Stimulated activated naive CD8-positive, alpha-beta T cell treated with anti-CD3 and anti-CD28 coated beads, Interleukin-15, amount 100 ng/mL, for 72 hours (primary cell): ENCODE results near the gene ADGRG4.
"Not testable (repeated sequence)": the region's sequence is repeated elsewhere in the genome, so short reads cannot be mapped to it uniquely, and the experiment has no call there.

Experiments used
- ATAC-seq: fragments of 150-1000 bp; cut with Tn5 transposase; 2 replicates; pipeline ENCODE4 v1.10.0; 2021; ENCODE audit warnings: mild to moderate bottlenecking, moderate library complexity
- DNase-seq, 2 donors: peaks; one replicate each; pipeline ENCODE4 v3.0.0; 2021 to 2022
- H3K27ac Mint-ChIP-seq, 2 donors: one replicate each; pipeline ENCODE4 v1.8.0; 2022; ENCODE audit warnings: mild to moderate bottlenecking in 2 of 2, mixed read lengths in 2 of 2, moderate library complexity in 2 of 2
- H3K27me3 Mint-ChIP-seq: one replicate; pipeline ENCODE4 v1.8.0; 2022; ENCODE audit warnings: mixed read lengths
- H3K4me1 Mint-ChIP-seq: one replicate; pipeline ENCODE4 v1.8.0; 2022; ENCODE audit warnings: mild to moderate bottlenecking, mixed read lengths
- H3K4me3 Mint-ChIP-seq, 2 donors: one replicate each; pipeline ENCODE4 v1.8.0; 2022; ENCODE audit warnings: mild to moderate bottlenecking in 2 of 2, mixed read lengths in 2 of 2, moderate library complexity in 1 of 2
- H3K9me3 Mint-ChIP-seq, 2 donors: one replicate each; pipeline ENCODE4 v1.8.0; 2022; ENCODE audit warnings: mixed read lengths in 2 of 2

The ADGRG4 gene

GRCh38 chrX:136271300-136271699, 29.5 kb upstream of the ADGRG4 start:
- no peak for DNase-seq
- ATAC-seq, result no peak
- Mint-ChIP-seq H3K4me1 (no peaks in the 10 kb centered on the region), H3K27ac (no peak overlapping the region), H3K4me3 (no peak overlapping the region), H3K27me3 (no peaks in the 10 kb centered on the region), H3K9me3 (no peaks in the 10 kb centered on the region)

DNA sequence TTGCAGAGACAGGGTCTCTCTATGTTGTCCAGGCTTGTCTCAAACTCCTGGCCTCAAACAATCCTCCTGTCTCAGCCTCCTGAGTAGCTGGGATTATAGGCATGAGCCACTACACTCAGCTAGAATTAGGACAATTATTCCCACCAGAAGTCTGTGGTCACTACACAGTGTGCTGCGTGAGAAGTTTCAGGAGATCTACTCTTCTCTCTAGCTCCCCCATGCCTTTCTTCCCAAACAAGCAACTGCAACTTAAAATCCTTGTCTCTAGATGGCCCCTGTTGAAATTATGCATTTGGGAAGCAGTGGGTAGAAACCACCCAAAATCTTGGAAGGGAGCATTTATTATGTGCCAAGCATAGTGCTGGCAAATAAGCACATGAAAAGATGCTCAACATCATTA, 28.4 kb upstream of the ADGRG4 start:
- H3K27ac Mint-ChIP-seq, result no peak overlapping the region
- H3K27me3 Mint-ChIP-seq, result no peaks in the 10 kb centered on the region
- no peak for ATAC-seq
- H3K4me1 Mint-ChIP-seq, result no peaks in the 10 kb centered on the region
- DNase-seq, result no peak
- no peak overlapping the region for H3K4me3 Mint-ChIP-seq
- H3K9me3 Mint-ChIP-seq, result no peaks in the 10 kb centered on the region

DNA sequence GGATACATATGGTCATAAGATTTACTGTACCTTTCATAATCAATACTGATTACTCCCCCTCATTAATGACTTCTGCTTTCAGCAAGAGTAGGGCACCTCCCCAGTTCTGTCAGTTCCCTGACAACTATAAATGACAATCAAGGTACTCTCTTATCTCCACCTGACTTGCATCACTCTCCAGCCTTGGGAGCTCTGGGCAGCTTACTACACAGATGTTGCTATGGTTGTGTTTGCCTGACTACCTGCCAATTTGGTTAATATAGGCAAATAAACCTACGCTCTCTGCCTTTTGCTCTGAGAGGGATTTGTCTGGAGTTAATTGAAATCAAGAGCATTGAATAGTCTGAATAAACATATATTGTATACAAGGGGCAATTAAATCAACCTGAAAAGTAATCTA, 26.8 kb upstream of the ADGRG4 start:
- ATAC-seq (no peak), DNase-seq (no peak)
- Mint-ChIP-seq H3K9me3 (no peaks in the 10 kb centered on the region), H3K27me3 (no peaks in the 10 kb centered on the region), H3K27ac (no peak overlapping the region), H3K4me3 (no peak overlapping the region), H3K4me1 (no peaks in the 10 kb centered on the region)

GRCh38 chrX:136275553-136275952, 25.2 kb upstream of the ADGRG4 start:
- Mint-ChIP-seq H3K9me3 (no peaks in the 10 kb centered on the region), H3K27ac (no peak overlapping the region), H3K4me1 (no peaks in the 10 kb centered on the region), H3K27me3 (no peaks in the 10 kb centered on the region), H3K4me3 (no peak overlapping the region)
- DNase-seq (no peak), ATAC-seq (no peak)

DNA sequence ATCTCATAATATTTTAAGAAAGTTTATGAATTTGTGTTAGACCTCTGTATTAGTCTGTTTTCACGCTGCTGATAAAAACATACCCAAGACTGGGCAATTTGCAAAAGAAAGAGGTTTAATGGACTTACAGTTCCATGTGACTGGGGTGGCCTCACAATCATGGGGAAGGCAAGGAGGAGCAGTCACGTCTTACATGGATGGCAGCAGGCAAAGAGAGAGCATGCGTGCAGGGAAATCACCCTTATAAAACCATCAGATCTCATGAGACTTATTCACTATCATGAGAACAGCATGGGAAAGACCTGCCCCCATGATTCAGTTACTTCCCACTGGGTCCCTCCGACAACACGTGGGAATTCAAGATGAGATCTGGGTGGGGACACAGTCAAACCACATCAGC, 14.4 kb upstream of the ADGRG4 start:
- not testable (repeated sequence) for H3K4me3 Mint-ChIP-seq, ATAC-seq, H3K27me3 Mint-ChIP-seq, H3K9me3 Mint-ChIP-seq, DNase-seq, H3K27ac Mint-ChIP-seq, H3K4me1 Mint-ChIP-seq

DNA sequence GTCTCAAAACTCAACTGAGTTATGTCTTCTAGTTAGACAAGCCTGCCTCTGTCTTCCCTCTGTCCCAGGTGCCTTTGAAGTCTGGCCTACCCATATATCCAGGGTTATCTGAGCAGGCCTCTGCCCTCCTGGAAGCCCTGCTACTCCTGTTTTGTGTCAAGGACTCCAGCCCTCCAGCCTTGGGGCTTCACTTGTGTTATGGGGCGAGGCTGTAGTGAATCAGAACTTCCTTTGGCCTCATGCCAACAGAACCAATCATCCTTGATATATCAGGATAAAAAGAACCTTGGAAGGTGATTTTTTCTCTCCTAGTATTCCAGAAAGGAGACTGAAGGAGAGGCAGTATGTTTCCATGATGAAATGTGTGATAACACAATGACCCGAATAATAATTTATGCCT, 8.9 kb upstream of the ADGRG4 start:
- no peak overlapping the region for H3K4me3 Mint-ChIP-seq
- H3K9me3 Mint-ChIP-seq, result no peaks in the 10 kb centered on the region
- no peak overlapping the region for H3K27ac Mint-ChIP-seq
- no peaks in the 10 kb centered on the region for H3K27me3 Mint-ChIP-seq
- DNase-seq (no peak), ATAC-seq (no peak)
- H3K4me1 Mint-ChIP-seq, result no peaks in the 10 kb centered on the region

DNA sequence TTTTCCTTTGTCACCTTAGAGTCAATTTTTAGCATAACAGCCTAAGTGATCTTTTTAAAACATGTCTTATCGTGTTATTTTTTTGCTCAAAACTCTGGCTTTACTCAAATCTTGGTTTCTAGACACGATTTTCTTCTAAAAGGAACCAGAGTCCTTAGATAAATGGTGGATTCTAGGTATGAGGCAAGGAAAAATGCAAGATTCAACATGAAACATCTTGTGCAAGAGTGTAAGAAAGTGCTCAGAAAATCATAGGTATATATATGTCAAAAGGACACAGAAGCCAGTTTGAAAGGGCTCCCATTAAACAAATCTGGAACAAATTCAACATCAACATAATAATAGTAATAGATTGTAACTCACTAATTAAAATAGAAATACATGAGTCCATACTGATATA, 8.1 kb upstream of the ADGRG4 start:
- DNase-seq (no peak), ATAC-seq (no peak)
- Mint-ChIP-seq H3K4me3 (no peak overlapping the region), H3K9me3 (no peaks in the 10 kb centered on the region), H3K27ac (no peak overlapping the region), H3K4me1 (no peaks in the 10 kb centered on the region), H3K27me3 (no peaks in the 10 kb centered on the region)

- ATAC-seq (no peak), DNase-seq (no peak)
- no peaks in the 10 kb centered on the region for H3K9me3 Mint-ChIP-seq
- H3K27ac Mint-ChIP-seq, result no peak overlapping the region
- no peaks in the 10 kb centered on the region for H3K27me3 Mint-ChIP-seq
- H3K4me1 Mint-ChIP-seq, result no peaks in the 10 kb centered on the region
- H3K4me3 Mint-ChIP-seq, result no peak overlapping the region
These were observed 5.4 kb upstream of the ADGRG4 start for GRCh38 chrX:136295380-136295779.

GRCh38 chrX:136303041-136303440, 2.3 kb downstream of the ADGRG4 start:
- Mint-ChIP-seq H3K27me3 (no peaks in the 10 kb centered on the region), H3K27ac (no peak overlapping the region), H3K9me3 (no peaks in the 10 kb centered on the region), H3K4me1 (no peaks in the 10 kb centered on the region), H3K4me3 (no peak overlapping the region)
- no peak for DNase-seq
- no peak for ATAC-seq

DNA sequence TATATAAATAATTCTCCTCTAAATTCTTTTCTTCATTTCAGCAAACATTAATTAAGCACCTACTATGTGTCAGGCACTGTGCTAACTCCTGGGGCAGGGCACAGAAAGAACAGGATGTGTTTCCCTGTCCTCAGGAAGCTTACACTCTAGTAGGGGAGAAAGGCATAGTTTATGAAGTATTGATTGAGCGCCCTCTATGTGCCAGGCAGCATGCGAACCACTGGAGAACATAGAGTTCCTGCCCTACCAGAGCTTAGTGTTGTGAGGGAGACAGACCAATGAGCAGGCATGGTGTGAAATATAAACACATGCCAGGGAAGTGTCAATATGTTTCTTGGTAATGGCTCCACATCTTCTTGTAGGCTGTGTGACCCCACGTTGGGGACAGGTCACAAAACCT, 3.7 kb downstream of the ADGRG4 start:
- Mint-ChIP-seq H3K4me1 (no peaks in the 10 kb centered on the region), H3K9me3 (no peaks in the 10 kb centered on the region), H3K27ac (no peak overlapping the region), H3K27me3 (no peaks in the 10 kb centered on the region), H3K4me3 (no peak overlapping the region)
- ATAC-seq (no peak), DNase-seq (no peak)

GRCh38 chrX:136306182-136306581, 5.4 kb downstream of the ADGRG4 start:
- H3K4me1 Mint-ChIP-seq, result no peaks in the 10 kb centered on the region
- H3K27me3 Mint-ChIP-seq, result no peaks in the 10 kb centered on the region
- H3K4me3 Mint-ChIP-seq, result no peak overlapping the region
- ATAC-seq, result no peak
- no peak overlapping the region for H3K27ac Mint-ChIP-seq
- no peak for DNase-seq
- H3K9me3 Mint-ChIP-seq, result no peaks in the 10 kb centered on the region

DNA sequence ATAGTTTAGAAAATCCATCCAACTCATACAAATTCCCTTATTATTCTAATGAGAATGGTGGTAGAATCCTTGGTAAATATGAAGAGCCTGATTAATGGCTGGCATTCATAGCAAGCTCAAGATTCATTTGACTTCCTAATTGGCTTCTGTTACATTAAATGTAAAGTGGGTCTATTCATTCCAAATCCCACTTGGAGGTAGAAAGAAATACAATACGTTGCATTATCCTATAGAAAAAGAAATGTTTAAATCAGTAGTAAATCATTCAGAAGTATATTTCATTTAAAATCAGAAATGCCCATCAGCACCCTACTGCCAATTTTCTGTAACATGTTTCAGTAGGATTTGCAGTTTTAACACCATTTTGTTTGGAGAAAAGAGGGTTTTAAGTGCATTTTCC, 6.7 kb downstream of the ADGRG4 start:
- no peak for DNase-seq
- Mint-ChIP-seq H3K4me1 (no peaks in the 10 kb centered on the region), H3K4me3 (no peak overlapping the region), H3K27me3 (no peaks in the 10 kb centered on the region), H3K27ac (no peak overlapping the region), H3K9me3 (no peaks in the 10 kb centered on the region)
- no peak for ATAC-seq

GRCh38 chrX:136310411-136310810, 9.6 kb downstream of the ADGRG4 start:
- Mint-ChIP-seq H3K27me3 (no peaks in the 10 kb centered on the region), H3K4me1 (no peaks in the 10 kb centered on the region)
- ATAC-seq, result no peak

DNA sequence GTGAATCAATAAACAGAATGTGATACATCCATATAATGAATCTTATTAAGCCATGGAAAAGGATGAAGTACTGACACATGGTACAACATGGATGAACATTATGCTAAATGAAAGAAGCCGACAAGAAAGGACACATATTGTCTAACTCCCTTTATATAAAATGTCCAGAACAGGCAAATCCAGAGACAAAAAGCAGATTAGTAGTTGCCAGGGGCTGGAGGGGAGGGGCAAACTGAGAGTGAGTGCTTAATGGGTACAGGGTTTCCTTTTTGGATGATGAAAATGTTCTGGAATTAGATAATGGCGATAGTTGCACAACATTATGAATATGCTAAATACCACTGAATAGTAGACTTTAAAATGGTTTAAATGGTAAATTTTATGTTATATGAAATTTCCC, 17.4 kb downstream of the ADGRG4 start:
- no peak overlapping the region for H3K4me3 Mint-ChIP-seq
- no peaks in the 10 kb centered on the region for H3K4me1 Mint-ChIP-seq
- ATAC-seq (no peak), DNase-seq (no peak)
- H3K9me3 Mint-ChIP-seq, result no peaks in the 10 kb centered on the region
- peak overlapping the region in 1 of 2 donors; percentile 25 for H3K27ac Mint-ChIP-seq
- no peaks in the 10 kb centered on the region for H3K27me3 Mint-ChIP-seq

More at GRCh38 chrX:136310411-136310810, 9.6 kb downstream of the ADGRG4 start:
- no peak for DNase-seq
- peak overlapping the region in 1 of 2 donors; percentile 10 for H3K27ac Mint-ChIP-seq
- H3K4me3 Mint-ChIP-seq, result no peak overlapping the region
- H3K9me3 Mint-ChIP-seq, result no peaks in the 10 kb centered on the region

GRCh38 chrX:136318895-136319597, 18.3 kb downstream of the ADGRG4 start:
- ATAC-seq, result no peak
- H3K4me1 Mint-ChIP-seq, result no peaks in the 10 kb centered on the region
- H3K27ac Mint-ChIP-seq, result peak overlapping the region in 1 of 2 donors; percentile 82
- no peaks in the 10 kb centered on the region for H3K9me3 Mint-ChIP-seq
- no peaks in the 10 kb centered on the region for H3K27me3 Mint-ChIP-seq
- DNase-seq, result no peak
- no peak overlapping the region for H3K4me3 Mint-ChIP-seq

- Mint-ChIP-seq H3K27me3 (no peaks in the 10 kb centered on the region), H3K4me3 (no peak overlapping the region), H3K9me3 (no peaks in the 10 kb centered on the region)
These were observed 18.8 kb downstream of the ADGRG4 start for GRCh38 chrX:136319600-136319999.

DNA sequence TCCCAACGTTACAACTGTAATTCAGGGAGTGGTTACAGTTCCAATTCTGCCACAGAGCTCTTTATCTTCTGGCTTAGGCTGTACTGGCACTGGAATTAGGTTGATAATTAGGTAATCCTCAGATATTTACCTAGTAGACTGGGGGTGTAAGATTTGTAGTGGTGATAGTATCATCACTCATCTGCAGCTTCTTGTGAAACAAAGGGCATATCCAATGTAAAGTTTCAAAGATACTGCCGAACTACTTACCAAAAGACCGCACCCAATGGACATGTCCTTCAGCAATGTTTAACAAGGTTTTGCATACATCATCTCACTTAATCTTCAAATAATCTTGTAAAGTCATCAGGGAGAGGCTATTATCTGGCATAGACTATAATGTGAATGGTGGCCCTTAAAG, 20.8 kb downstream of the ADGRG4 start:
- DNase-seq (no peak), ATAC-seq (no peak)
- H3K27ac Mint-ChIP-seq, result no peak overlapping the region
- no peak overlapping the region for H3K4me3 Mint-ChIP-seq
- no peaks in the 10 kb centered on the region for H3K27me3 Mint-ChIP-seq
- H3K4me1 Mint-ChIP-seq, result no peaks in the 10 kb centered on the region
- no peaks in the 10 kb centered on the region for H3K9me3 Mint-ChIP-seq

More at GRCh38 chrX:136319600-136319999, 18.8 kb downstream of the ADGRG4 start:
- H3K4me1 Mint-ChIP-seq, result no peaks in the 10 kb centered on the region
- DNase-seq (no peak), ATAC-seq (no peak)
- H3K27ac Mint-ChIP-seq, result no peak overlapping the region
